ENCODE measurements around the gene HES5. TPM values are rescaled to one million over a fixed set of nuclear protein-coding genes. Genes with fewer than 3 reads are reported as not detected.
A peak's percentile ranks its signal among the peaks of the same experiment; 100 is the strongest.

The HES5 gene
- total RNA-seq, 4 donors from 2014 or later: 0.19 to 0.33 TPM; not detected in 2

DNA sequence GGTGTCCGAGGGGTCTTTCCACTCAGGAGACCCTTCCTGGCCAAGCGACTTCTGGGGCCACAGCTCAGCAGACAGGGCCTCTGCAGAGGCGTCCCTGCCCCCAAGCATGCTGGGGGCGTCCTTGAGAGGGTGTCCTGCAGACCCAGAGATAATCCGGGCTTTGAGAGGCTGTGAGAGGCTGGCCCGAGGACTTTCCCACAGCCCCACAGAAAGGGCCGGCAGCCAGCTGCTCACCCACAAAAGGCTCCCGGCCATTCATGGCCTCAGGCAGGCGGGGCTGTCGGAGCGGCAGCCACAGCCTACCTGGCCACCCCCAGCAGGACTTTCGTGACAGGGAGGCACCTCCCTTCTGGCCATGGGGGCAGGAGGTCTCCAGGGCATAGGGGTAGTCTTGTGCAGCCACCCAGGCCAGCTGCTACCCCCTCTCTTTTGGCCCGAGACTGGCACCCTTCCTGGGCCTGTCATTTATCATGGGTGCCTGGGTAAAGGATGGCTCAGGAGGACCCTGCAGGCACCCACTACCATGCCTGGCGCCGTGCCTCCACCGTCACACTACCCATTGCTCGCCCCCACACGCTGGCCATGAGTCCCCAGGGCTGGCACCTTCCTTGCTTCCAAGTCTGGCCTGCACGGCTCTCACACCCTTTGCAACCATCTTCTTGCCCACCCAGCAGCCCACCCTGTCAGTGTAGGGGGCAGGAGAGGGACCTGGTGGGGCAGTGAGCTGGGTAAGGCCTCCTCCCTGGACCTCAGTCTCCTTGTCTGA is 15.0 kb upstream of the HES5 start:
- Histone ChIP-seq H3K36me3 (no peaks in the 10 kb centered on the region), H3K4me3 (no peak overlapping the region), H3K27ac (replicated peaks in 1 of 4) (peak overlapping the region; percentile 73 to 90 (median 86)), H3K27me3 (peaks cover 5 to 77% (median 23%) of the 10 kb centered on the region in 4 donors), H3K4me1 (peaks cover 61 to 79% (median 74%) of the 10 kb centered on the region in 4 donors), H3K9me3 (no peaks in the 10 kb centered on the region)
- WGBS: 92% methylated on average over 4 of the region's 19 CpGs
- DNase-seq (ENCODE audit: extremely low spot score): no peak
- intact Hi-C loops (cut with DNase I): no loop called here
- TF ChIP-seq EP300 (IDR thresholded peaks at IDR 0.05): no peak
- TF ChIP-seq POLR2A (IDR thresholded peaks at IDR 0.05; ENCODE audit: low read depth): no peak
- TF ChIP-seq, protein P1, sequence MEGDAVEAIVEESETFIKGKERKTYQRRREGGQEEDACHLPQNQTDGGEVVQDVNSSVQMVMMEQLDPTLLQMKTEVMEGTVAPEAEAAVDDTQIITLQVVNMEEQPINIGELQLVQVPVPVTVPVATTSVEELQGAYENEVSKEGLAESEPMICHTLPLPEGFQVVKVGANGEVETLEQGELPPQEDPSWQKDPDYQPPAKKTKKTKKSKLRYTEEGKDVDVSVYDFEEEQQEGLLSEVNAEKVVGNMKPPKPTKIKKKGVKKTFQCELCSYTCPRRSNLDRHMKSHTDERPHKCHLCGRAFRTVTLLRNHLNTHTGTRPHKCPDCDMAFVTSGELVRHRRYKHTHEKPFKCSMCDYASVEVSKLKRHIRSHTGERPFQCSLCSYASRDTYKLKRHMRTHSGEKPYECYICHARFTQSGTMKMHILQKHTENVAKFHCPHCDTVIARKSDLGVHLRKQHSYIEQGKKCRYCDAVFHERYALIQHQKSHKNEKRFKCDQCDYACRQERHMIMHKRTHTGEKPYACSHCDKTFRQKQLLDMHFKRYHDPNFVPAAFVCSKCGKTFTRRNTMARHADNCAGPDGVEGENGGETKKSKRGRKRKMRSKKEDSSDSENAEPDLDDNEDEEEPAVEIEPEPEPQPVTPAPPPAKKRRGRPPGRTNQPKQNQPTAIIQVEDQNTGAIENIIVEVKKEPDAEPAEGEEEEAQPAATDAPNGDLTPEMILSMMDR (IDR thresholded peaks at IDR 0.05): no peak
- no peak for TF ChIP-seq POLR2AphosphoS5 (IDR thresholded peaks at IDR 0.05)

DNA sequence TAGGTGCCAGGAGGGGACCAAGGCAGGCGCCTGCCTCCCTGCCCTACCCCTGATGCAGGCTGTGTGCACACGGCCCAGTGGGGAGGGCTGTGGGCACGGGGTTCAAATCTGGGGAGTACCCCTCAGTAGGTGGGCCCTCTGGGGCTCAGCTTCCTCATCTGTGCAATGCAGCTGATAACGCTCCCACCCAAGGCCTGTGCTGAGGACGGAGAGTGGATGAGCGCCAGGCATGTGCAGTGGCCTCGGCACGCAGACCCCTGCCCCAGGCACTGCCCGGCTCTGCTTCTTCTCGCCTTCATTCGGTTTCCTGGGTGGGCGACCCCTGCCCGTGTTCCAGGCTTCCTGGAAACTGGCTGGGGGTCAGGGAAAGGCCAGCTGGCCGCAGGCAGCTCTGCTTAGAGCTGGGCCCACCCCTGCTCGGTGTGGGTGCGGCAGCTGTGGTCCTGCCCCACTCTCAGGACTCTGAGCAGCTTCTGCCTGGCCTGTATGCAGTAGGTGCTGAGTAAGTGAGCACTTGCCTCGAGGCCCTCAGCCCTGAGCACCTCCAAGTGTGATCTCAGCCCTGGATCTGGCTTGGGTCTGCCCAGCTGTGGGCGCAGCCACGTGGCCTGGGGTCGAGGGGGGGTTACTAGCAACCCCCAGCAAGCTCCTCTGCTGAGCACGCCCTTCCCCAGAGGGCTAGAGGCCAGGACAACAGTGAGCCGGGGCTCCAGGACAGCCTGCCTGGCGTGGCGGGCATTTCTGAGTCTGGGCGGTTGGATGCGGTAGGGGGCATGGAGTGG is 14.2 kb upstream of the HES5 start:
- peak overlapping the region in 2 of 4 donors; percentile 84 to 90 for H3K27ac ChIP-seq (replicated peaks in 1 of 4)
- no peak overlapping the region for H3K4me3 ChIP-seq
- intact Hi-C loops (cut with DNase I): no loop called here
- H3K36me3 ChIP-seq: no peaks in the 10 kb centered on the region
- peaks cover 5 to 84% (median 25%) of the 10 kb centered on the region in 4 donors for H3K27me3 ChIP-seq
- 67% methylated on average over 6 of the region's 26 CpGs for WGBS
- no peak for DNase-seq (ENCODE audit: extremely low spot score)
- H3K4me1 ChIP-seq: peaks cover 55 to 73% (median 70%) of the 10 kb centered on the region in 4 donors
- TF ChIP-seq POLR2A (IDR thresholded peaks at IDR 0.05; ENCODE audit: low read depth) (no peak), EP300 (IDR thresholded peaks at IDR 0.05) (no peak), POLR2AphosphoS5 (IDR thresholded peaks at IDR 0.05) (no peak)
- TF ChIP-seq, protein P1 (IDR thresholded peaks at IDR 0.05): no peak
- H3K9me3 ChIP-seq: no peaks in the 10 kb centered on the region

DNA sequence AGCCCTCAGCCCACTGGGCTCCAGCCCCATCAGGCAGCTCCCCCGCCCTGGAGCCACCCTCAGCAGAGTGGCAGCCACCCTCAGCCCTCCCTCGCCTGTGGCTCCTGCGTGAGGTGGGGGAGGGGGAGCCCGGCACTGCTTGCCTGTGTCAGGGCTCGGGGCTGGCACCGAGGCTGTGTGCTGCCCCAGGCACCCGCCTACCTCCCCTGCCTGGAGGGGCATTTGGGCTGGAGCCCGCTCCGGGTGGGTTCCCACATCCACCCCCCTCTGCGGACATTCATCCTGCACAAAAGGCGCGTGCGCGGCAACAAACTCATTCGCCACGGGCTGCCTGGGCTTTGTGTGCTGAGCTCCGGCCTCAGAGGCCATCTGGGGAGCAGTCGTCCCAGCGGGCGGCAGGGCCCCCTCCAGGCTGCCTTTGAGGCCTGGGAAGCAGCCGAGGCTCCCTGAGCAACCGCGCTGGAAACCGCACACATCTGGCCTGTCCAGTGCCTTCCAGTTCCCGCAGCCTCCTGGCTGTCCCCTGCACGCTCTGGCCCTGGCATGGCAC is 13.6 kb upstream of the HES5 start:
- Histone ChIP-seq H3K9me3 (no peaks in the 10 kb centered on the region), H3K27me3 (peaks cover 5 to 91% (median 25%) of the 10 kb centered on the region in 4 donors), H3K27ac (replicated peaks in 1 of 4) (no peak overlapping the region), H3K4me3 (no peak overlapping the region), H3K36me3 (no peaks in the 10 kb centered on the region), H3K4me1 (peaks cover 50 to 67% (median 63%) of the 10 kb centered on the region in 4 donors)
- intact Hi-C loops (cut with DNase I): no loop called here
- no peak for DNase-seq (ENCODE audit: extremely low spot score)
- no CpG with 5 or more reads among the region's 26 CpGs for WGBS
- TF ChIP-seq, protein P1 (IDR thresholded peaks at IDR 0.05): no peak
- TF ChIP-seq POLR2A (IDR thresholded peaks at IDR 0.05; ENCODE audit: low read depth) (no peak), POLR2AphosphoS5 (IDR thresholded peaks at IDR 0.05) (no peak), EP300 (IDR thresholded peaks at IDR 0.05) (no peak)

DNA sequence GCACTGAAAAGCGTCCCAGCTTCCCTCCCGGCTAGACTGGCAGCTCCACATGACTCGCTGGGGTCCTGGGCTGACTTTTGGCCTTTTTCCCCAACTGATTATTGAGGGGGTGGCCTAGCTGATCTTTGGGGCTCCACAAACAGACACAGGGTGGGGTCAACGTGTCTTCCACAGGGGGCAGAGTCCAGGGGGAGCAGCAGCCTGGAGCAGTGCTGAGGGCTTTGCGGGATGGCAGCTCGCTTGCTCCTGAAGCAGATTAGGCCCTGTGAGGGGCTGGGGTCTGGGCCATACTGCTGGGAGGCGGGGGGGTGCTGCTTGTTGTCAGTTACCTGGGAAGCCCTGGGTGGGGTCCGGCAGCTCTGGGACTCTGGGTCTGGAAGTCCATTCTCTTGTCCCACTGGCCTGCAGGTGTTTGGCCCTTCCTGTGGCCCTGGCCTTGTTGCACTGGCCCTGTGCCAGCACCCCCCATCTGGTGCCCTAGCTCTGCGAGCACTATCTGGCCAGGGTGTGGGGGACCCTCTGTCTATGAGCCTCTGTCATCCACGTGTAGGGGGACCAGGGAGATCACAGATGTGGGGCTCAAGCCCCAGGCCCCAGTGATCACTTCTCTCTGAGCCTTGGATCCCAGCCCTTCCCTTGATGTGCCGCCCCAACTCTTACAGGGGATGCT is 12.3 kb upstream of the HES5 start:
- H3K36me3 ChIP-seq: no peaks in the 10 kb centered on the region
- no peak overlapping the region for H3K4me3 ChIP-seq
- H3K27me3 ChIP-seq: peaks cover 5 to 97% (median 20%) of the 10 kb centered on the region in 4 donors
- TF ChIP-seq POLR2A (IDR thresholded peaks at IDR 0.05; ENCODE audit: low read depth): no peak
- no peak for TF ChIP-seq POLR2AphosphoS5 (IDR thresholded peaks at IDR 0.05)
- TF ChIP-seq, protein P1 (IDR thresholded peaks at IDR 0.05): no peak
- TF ChIP-seq EP300 (IDR thresholded peaks at IDR 0.05): no peak
- no peak for DNase-seq (ENCODE audit: extremely low spot score)
- H3K9me3 ChIP-seq: no peaks in the 10 kb centered on the region
- 86% methylated on average over 4 of the region's 11 CpGs for WGBS
- intact Hi-C loops (cut with DNase I): no loop called here
- peaks cover 44 to 54% (median 51%) of the 10 kb centered on the region in 4 donors for H3K4me1 ChIP-seq
- H3K27ac ChIP-seq (replicated peaks in 1 of 4): no peak overlapping the region
